Activated CD8-positive, alpha-beta memory T cell treated with anti-CD3 and anti-CD28 coated beads, Interleukin-2, amount 50 U/mL, for 4 hours (primary cell): ENCODE results near the gene PML.

Source experiments
- DNase-seq: peaks from one replicate; pipeline ENCODE4 v3.0.0-alpha.2; 2020

The PML gene

GRCh38 chr15:73994413-73994883 lies at the start of gene PML:
TSS of gene PML (plus strand) at chr15:73994716. CDS start at chr15:73994813, 97 bp downstream.
- DNase-seq = peak; percentile 90

GRCh38 chr15:73945130-73945508 lies 49.4 kb upstream of the PML start:
- no peak for DNase-seq

GRCh38 chr15:73946046-73946721 lies 48.3 kb upstream of the PML start:
- DNase-seq = no peak

GRCh38 chr15:73946795-73947370 lies 47.6 kb upstream of the PML start:
- DNase-seq = no peak

- DNase-seq = no peak
Measured at GRCh38 chr15:73947651-73948050, 46.9 kb upstream of the PML start.

- DNase-seq = no peak
Measured at GRCh38 chr15:73948396-73948795, 46.1 kb upstream of the PML start.

GRCh38 chr15:73948982-73949381 lies 45.5 kb upstream of the PML start:
- no peak for DNase-seq

- DNase-seq = no peak
Measured at GRCh38 chr15:73949496-73949895, 45.0 kb upstream of the PML start.

- DNase-seq = no peak
Measured at GRCh38 chr15:73950479-73950830, 44.1 kb upstream of the PML start.

- peak; percentile 75 for DNase-seq
Measured at GRCh38 chr15:73950831-73951561, 43.5 kb upstream of the PML start.

GRCh38 chr15:73951601-73952000 lies 42.9 kb upstream of the PML start:
- DNase-seq = no peak

- DNase-seq = no peak
Measured at GRCh38 chr15:73952171-73952912, 42.2 kb upstream of the PML start.

- no peak for DNase-seq
Measured at GRCh38 chr15:73952913-73953750, 41.4 kb upstream of the PML start.

- DNase-seq = no peak
Measured at GRCh38 chr15:73954188-73955145, 40.0 kb upstream of the PML start.

GRCh38 chr15:73955326-73955725 lies 39.2 kb upstream of the PML start:
- no peak for DNase-seq

- DNase-seq = no peak
Measured at GRCh38 chr15:73955861-73956742, 38.4 kb upstream of the PML start.

GRCh38 chr15:73956743-73957135 lies 37.8 kb upstream of the PML start:
- no peak for DNase-seq

- DNase-seq = no peak
Measured at GRCh38 chr15:73957276-73957675, 37.2 kb upstream of the PML start.

- no peak for DNase-seq
Measured at GRCh38 chr15:73957785-73958184, 36.7 kb upstream of the PML start.

GRCh38 chr15:73959012-73959581 lies 35.4 kb upstream of the PML start:
- no peak for DNase-seq
